Right lung (tissue), 5 donors: ENCODE measurements around the gene IL17RD. TPM values are rescaled to one million over a fixed set of nuclear protein-coding genes. Genes with fewer than 3 reads are reported as not detected.
"Not testable (repeated sequence)": the region's sequence is repeated elsewhere in the genome, so short reads cannot be mapped to it uniquely, and the experiment has no call there.

Experiments used
- DNase-seq, 2 donors: peaks; one replicate each; pipeline ENCODE4 v3.0.0-alpha.2; 2013
- polyA plus RNA-seq, 5 donors: library from polyadenylated mRNA; unstranded; fragments of 120-200 nt; gene quantifications; one replicate each; pipeline versions ENCODE4 v1.2.1 to v1.2.3, GENCODE V29; 2013; ENCODE audit warnings: inconsistent platforms in 1 of 5, low replicate concordance in 1 of 5; ENCODE audit not compliant: insufficient read length in 5 of 5, insufficient read depth in 1 of 5

IL17RD gene
- polyA plus RNA-seq, 5 donors, result 9.3 to 12.2 (median 10.9) TPM

DNA sequence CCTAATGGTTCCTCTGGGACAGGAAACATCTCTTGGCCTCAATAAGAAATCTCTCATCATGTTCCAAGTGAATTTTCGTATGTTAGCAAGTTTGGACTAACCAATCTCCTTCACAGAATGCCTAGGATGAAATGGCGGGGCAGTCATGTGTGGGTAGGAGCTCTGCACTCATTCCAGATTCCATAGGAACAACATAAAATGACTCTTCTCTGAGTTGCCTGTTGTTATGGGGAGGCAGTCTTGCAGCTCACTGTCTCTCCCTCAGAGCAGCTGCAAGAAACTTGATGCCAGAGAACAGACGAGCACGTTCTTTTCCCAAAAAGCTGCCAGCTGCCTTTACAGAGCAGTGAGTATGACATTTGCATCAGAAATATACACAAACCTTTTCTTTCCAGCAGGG lies 70.6 kb downstream of the IL17RD start:
- peak; percentile 41 to 52 for DNase-seq

DNA sequence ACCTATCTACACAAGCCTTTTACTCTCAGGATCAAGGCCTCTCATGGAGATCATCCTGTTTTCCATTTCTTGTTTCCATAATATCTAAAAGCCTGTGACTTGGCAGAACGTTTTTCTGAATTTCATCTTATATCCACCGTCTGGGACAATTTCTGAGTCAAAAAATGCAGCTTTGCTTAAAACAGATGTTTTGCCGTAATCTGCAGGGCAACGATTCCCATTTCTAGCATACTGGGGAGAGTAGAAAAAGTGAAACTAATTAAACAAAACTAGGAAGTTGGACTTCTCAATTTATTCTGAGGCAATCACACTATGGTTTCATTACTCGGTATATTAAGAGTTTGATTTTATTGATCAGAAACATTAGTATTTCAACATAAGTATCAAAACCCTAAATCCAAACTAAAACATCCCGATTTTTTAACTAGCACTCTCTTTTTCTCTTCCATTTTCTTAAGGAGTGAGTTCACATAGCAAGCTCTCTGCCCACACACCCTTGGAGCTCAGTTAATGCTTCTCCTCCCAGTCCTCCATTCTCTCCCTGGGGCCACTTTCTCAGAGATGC lies 71.1 kb downstream of the IL17RD start:
- no peak for DNase-seq

DNA sequence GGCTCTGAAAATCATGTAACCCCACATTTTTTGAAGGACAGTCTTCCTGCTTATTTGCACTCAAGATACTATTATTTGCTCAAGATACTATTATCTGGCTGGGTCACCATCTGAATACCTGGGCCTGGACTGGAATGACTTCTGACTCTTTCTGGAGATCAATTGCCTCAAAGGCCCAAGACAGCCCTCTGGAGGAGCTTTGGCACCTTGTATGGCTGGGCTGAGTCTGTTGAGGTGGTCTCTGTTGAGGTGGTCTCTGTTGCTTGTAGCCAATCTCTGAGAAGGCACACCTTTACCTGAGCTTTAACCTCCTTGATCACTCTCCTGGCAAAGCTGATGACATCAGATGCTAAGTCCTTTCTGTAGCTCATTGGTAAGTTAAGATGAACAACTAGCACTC lies 71.7 kb downstream of the IL17RD start:
- DNase-seq, result no peak

DNA sequence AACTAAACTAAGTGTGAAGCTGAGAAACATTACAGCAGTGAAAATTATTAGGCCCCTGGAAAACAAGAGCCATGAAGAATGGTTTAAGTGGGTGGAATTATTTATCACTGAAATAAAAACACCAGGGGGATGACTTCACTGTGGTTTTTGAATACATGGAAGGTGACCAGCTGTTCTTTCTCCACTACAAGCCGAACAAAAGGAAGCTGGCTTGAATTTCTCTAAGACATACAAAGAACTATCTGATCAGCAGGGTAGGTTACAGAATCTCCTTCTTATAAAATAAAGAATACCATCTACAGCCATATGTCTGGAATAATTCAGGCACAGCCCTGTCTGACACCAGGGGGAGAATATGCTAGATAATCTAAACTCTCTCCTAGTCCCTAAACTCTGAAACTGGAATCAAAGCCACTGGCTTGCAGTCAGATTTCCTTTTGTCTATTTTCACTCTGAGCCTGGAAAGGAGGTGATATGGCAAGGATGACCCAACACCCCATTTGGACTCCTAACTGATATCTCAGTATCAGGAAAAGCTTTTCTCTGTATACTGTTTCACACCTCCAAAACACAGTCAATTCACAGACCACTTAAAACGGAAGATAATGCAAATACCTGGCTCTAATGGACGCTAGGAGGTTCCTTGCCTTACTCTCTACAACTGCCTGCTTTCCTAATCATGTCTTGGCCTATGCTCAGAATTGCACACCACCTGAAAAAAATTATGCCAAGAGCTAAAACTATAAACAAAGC lies 73.5 kb downstream of the IL17RD start:
- no peak for DNase-seq

DNA sequence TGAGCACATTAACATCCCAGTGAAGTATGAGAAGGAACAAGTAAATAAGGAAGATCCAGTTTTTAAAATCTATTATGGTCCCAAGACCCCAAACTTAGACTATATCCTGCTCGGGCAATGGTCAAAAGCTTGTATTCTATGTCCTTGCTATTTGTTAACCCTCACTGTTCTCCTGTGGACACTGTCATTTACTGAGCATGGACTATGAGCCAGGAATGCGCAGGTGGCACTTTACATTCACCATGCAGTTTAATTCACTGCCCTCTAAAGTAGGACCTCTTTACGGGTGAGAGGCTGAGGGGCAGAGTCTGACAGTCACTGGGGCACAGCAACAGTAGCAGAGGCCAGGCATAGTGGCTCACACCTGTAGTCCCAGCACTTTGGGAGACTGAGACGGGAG lies 76.1 kb downstream of the IL17RD start:
- DNase-seq, result no peak

DNA sequence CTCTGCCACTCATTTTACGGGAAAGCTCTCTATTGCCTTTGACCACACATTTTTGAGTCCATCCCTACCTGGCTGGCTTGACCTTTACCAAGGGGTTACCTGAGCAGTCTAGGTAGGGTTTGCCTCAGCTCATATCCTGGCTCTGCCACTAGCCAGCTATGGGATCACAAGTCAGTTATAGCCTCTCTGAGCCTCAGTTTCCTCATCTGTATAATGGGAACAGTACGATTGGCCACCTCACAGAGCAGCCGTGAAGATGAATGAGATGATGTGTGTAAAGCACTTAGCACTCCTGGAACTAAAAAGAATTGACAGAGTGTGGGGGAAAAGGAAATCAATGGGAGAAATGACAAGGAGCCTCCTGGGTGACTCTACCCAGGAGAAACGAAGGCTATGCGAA lies 76.7 kb downstream of the IL17RD start:
- DNase-seq, result no peak

DNA sequence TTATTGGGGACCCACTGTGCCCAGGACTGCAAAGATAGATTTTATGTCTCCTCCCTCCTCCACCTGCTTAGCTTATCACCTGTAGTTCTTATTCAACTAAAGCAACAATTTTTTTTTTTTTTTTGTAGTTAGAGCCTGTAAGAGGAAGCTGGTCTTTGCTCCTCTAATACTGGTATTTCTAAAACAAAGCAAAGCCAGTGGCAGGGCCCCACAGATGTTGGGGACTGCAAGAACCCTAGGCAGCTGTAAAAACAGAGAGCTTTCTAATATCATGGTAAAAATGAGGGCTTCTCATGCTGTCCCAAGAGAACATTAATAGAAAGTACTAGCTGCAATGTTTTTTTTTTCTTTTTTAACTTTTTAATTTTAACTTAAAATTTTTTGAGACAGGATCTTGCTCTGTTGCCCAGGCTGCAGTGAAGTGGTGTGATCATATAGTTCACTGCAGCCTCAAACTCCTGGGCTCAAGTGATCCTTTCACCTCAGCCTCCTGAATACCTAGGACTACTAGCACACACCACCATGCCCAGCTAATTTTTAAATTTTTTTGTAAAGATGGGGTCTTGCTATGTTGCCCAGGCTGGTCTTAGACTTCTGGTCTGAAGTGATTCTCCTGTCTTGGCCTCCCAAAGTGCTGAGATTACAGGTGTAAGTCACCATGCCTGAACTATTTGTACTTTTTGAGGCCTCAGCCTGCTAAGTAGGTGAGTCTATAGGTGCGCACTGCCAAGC lies 77.6 kb downstream of the IL17RD start:
- no peak for DNase-seq

DNA sequence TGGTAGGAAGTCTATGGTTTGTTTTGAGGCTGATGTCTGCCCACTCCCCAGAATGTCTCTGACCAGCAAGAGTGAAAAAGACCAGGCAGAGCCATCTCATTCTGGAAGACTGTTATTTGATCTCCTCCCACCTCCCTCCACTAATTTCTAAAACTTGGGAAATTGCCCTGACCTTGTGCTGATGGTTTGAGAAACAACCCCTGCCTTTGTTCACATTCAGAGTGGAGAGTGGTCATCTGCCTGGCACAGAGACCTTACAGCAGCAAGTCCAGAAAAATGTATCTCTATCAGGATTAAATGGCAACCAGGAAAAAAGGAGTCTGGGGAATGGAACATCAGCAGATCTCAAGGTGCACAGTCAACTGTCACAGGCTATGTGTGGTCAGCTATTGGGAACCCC lies 79.0 kb downstream of the IL17RD start:
- no peak for DNase-seq

DNA sequence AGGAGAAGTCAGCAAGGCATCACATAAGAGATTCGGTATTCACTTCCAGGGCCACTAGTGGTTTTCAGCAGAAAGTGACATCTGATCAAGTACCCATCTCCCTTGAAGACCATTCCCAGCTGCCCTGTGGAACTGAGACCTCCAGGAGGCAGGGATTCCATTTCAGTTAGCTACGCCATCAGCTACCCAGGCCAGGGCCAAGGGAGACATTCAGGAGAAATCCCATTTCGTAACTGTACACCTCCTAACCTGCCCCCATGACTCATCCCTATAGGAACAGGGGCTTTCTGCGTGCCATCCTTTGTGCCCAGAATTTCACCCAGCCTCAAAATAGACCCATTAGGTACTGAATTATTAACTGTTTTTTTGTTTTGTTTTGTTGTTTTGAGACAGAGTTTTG lies 79.9 kb downstream of the IL17RD start:
- no peak for DNase-seq

DNA sequence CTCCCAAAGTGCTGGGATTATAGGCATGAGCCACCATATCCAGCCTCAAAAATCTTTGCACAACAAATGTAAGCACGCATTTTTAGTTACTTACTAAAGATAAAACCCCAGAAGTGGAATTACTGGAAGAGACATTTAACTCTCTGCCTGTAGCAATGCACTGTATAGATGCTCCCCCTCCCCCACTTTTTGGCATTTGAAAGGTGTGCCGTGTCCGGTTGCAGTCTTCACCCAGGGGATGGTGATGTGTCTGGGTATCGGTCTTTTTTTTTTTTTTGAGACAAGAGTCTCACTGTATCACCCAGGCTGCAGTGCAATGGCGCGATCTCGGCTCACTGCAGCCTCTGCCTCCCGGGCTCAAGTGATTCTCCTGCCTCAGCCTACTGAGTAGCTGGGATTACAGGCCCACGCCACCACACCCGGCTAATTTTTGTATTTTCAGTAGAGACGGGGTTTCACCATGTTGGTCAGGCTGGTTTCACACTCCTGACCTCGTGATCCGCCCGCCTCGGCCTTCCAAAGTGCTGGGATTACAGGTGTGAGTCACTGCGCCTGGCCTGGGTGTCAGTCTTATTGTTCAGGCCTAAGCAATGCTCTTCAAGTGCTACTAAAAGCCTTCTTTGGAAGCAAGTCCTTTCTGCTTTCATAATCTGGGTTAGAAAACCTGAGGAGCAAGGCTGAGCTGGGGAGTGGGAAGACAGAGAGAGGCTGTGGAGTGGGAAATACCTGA lies 81.7 kb downstream of the IL17RD start:
- DNase-seq, result not testable (repeated sequence)

DNA sequence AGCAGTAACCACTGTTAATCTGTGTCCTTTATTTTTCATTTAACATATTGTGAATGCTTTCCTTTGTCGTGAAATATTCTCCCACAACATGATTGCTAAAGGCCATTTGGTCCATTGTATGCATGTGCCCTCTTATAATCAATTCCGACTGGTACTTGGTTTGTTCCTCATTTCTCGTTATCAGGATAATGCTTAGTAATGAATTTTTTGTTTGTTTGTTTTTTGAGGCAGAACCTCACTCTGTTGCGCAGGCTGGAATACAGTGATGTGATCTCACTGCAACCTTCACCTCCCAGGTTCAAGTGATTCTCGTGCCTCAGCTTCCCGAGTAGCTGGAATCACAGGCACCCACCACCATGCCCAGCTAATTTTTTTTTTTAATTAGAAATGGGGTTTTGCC lies 82.7 kb downstream of the IL17RD start:
- DNase-seq, result no peak

DNA sequence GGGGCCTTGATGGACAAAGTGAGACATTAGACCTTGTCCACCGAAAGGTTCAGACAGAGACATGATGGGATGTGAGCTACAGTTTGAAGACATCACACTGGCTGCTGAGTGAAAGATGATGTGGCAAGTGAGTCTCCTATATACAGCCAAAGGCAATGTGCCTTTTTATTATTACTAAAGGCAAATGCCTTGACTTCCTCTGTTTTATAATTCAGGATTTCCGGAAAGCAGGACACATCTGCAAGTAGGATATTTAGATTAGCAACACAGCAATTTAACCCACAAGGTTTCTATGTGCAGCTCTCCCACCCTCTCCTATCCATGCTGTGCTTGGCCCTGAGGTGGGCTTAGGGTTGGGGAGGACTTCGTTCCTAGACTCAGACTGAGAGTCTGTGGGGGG lies 84.0 kb downstream of the IL17RD start:
- DNase-seq, result no peak

DNA sequence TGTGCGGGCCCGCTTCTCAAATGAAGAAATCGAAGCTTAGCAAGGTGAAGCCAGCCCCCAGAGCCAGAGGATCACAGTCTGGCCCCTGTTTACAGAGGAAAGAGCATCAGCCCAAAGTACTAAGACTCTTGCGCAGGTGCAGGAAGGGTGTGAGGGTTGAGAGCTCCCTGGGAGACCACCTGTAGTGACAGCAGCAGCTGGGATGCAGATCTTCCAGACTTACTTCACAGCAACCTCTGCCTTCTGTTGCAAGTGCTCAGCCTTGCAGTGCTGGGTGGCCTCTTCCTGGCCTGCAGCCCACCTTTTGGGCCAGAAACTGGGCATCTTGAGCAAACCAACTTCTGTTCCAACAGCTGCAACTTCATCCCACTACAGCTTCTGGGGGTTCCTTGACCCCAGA lies 85.0 kb downstream of the IL17RD start:
- DNase-seq, result no peak

DNA sequence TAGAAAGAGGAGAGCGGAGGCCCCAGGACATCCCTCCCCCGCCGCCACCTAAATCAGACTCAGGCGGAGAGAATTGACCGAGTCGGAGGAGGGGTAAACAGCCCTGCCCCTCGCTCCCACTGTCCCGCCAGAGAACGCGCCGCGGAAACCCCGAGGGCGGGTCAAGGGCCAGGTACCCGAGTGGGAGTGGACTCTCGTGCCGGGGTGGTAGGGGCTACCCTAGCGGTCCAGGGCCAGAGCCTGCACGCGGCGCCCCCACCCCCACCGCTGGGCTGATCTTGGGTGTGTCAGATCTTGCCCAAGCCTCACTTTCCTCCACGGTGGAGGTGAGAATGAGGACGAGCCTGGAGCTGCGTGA lies 85.7 kb downstream of the IL17RD start:
- DNase-seq, result no peak

DNA sequence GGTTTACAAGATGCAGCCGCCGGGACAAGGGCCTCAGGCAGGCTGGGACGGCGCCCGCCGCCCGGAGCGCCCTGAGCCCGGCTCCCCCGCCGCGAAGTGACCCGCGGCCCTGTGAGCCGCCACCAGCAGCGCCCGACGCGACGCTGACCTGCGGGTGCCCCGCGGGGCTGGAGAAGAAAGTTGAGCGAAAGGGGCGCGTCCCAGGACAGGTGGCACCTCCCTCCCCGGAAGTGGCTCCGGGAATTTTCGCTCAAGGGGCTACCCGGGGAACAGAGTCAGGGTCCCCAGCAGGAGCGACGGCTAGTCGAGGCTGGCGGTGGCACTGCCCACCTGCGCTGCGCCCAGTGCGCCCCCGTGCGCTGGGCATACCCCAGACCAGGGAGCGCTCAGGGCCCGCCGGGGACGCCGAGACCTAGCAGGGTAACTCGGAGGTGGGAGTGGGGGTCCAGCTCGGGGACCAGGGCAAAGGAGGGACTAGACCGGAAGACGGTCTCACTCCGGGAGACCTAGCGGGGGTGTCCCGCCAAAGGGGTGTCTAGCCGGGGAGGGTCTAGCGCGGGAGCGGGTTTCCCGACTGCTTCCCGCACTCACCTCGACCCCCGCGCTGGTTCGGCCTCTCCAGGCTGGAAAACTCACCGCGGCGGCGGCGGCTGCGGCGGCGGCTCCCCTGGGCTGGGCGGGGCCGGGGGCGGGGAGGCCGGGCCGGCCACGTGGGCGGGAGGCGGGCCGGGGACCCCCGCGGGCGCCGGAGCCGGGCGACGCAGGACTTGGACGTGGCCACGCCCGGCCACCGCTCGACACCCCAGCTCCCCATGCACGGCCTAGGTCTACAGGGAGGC lies 86.3 kb downstream of the IL17RD start:
- peak in 1 of 2 donors; percentile 23 for DNase-seq

DNA sequence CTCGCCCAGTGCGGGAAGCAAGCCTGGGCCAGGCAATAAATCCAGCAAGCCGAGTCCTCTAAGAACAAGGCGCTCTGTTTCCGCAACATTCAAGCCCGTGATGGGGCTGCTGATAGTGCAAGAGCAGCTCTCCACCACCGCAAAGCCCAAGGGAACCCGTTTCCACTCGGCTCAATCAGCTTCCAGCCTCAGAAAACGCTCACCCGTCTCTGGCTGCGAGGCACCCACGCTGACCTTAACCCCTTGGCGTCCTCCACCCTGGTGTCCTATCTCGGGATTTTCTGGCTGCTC lies 86.9 kb downstream of the IL17RD start:
- DNase-seq, result peak in 1 of 2 donors; percentile 29

DNA sequence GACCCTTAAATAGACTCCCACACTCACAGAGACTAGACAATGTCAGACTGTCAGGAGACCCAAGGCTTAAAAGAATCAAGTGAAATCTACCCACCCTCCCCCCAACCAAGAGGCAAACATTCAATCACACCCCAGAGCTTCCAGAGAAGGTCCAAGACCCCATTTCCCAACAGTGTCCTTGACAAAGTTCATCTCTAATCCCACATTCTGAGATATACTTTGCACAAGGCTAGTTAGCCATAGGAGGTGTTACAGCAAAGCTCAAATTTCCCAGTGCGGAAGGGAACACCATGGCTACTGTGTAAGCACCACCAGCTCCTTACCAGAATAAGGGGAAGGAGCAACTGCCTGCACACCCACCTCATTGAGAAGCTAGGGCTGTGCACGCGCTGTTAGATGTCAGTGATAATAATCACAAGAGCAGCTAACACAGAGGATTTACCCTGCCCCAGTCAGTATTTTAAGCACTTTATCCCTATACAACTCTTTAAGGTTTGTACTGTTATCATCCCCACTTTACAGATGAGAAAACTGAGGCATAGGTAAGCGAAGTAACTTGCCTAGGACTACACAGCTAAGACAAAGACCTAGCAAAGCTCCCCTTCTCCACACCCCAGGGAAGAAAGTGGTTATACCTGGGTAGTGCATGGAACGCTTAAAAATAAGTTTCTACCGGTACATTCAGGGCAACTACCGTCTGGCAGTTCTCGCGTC lies 87.4 kb downstream of the IL17RD start:
- no peak for DNase-seq

DNA sequence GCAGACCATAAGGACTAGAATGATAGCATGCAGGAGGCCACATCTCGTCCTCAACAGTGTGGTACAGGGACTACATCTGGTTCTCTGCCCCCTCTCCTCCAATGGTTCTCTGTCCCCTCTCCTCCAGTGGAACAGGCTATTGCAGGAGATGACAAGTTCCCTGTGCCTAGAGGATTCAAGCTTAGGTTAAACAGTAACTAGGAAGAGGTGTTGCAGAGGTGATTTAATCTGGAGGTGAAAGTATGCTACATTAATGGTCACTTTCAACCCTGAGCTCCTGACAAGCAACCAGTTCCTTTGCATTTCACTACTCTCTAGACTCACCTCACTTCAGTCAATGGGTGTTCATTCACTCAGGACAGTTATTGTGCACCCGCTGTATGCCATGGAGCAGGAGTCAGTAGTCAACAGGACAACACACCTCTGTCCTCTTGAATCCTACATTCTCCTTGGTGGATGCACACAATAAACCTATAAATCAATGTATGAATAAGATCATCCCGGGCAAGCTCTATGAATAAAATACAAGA lies 88.7 kb downstream of the IL17RD start:
- no peak for DNase-seq

DNA sequence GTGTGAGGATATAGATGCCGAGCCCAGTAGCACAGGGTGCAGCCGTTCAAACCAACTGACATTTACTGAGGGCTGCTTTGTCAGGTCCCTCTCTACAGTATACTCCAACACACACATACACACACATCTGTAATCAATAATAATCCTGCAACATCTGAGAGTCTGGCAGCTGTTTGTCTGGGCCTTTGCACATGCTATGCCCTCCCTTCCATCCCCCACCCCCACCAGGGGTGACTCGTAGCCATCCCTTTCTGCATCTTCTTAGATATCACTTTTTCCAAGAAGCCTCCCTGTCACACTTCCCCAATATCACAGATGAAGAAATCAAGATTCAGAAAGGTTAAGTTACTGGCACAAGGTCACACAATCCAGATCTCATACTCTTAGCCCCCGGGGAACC lies 91.0 kb downstream of the IL17RD start:
- no peak for DNase-seq

DNA sequence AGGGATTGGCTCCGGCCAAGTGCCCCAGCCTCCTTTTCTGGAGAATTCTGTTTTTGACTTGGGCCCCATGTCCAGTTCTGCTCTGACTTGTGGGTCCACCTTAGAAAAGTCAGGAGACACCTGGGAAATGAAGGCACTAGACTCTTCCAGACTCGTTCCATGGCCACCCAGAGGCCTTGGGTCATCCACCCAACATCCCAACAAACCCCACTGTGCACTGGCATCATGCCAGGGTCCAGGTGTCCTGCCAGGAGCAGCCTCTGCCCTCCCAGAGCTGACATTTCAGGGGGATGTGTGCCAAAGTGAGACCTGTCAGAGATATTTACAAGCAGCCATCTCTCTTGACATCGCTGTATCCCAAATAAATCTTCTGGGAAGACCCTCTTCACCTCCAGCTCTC lies 91.5 kb downstream of the IL17RD start:
- no peak for DNase-seq

DNA sequence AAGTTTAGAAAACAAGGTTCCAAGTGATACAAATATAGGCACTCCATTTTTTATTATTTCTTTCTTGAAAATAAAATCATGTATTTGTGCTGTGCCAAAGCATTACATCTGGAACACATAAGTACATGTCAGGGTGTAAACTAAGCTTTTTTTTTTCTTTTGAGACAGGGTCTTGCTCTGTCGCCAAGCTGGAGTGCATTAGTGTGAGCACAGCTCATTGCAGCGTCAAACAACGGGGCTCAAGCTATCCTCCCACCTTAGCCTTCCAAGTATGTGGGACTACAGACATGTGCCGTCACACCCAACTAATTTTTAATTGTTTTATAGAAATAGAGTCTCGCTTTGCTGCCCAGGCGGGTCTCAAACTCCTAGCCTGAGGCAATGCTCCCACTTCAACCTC lies 95.7 kb downstream of the IL17RD start:
- DNase-seq, result no peak
